ENCODE measurements around the gene NDUFAF5. TPM values are rescaled to one million over a fixed set of nuclear protein-coding genes. Genes with fewer than 3 reads are reported as not detected.

The NDUFAF5 gene
- polyA plus RNA-seq, 10 donors: 13.6 to 24.8 (median 18.1) TPM

GRCh38 chr20:13819885-13820645 lies 35.2 kb downstream of the NDUFAF5 start:
- DNase-seq: peak; percentile 12 to 56 (median 29)

GRCh38 chr20:13821876-13822275 lies 37.0 kb downstream of the NDUFAF5 start:
- peak in 1 of 3 donors; percentile 5 for DNase-seq

- DNase-seq: no peak
Measured at GRCh38 chr20:13822459-13822858, 37.6 kb downstream of the NDUFAF5 start.

GRCh38 chr20:13824459-13824858 lies 39.6 kb downstream of the NDUFAF5 start:
- DNase-seq: no peak

- DNase-seq: no peak
Measured at GRCh38 chr20:13825465-13825864, 40.6 kb downstream of the NDUFAF5 start.

- DNase-seq: no peak
Measured at GRCh38 chr20:13831476-13831875, 46.6 kb downstream of the NDUFAF5 start.

GRCh38 chr20:13838664-13839063 lies 53.8 kb downstream of the NDUFAF5 start:
- DNase-seq: no peak

- DNase-seq: peak in 1 of 3 donors; percentile 80
Measured at GRCh38 chr20:13839421-13840092, 54.7 kb downstream of the NDUFAF5 start.

GRCh38 chr20:13840093-13840465 lies 55.3 kb downstream of the NDUFAF5 start:
- DNase-seq: no peak

GRCh38 chr20:13841206-13841605 lies 56.4 kb downstream of the NDUFAF5 start:
- no peak for DNase-seq

- no peak for DNase-seq
Measured at GRCh38 chr20:13844296-13844695, 59.5 kb downstream of the NDUFAF5 start.

- no peak for DNase-seq
Measured at GRCh38 chr20:13851279-13851678, 66.5 kb downstream of the NDUFAF5 start.

- DNase-seq: no peak
Measured at GRCh38 chr20:13852306-13852705, 67.5 kb downstream of the NDUFAF5 start.

- DNase-seq: no peak
Measured at GRCh38 chr20:13855613-13856012, 70.8 kb downstream of the NDUFAF5 start.

GRCh38 chr20:13856354-13856753 lies 71.5 kb downstream of the NDUFAF5 start:
- no peak for DNase-seq

- DNase-seq: no peak
Measured at GRCh38 chr20:13857304-13857703, 72.5 kb downstream of the NDUFAF5 start.

GRCh38 chr20:13857961-13858360 lies 73.1 kb downstream of the NDUFAF5 start:
- no peak for DNase-seq

GRCh38 chr20:13858439-13858838 lies 73.6 kb downstream of the NDUFAF5 start:
- DNase-seq: no peak

- DNase-seq: no peak
Measured at GRCh38 chr20:13858871-13859270, 74.0 kb downstream of the NDUFAF5 start.

- DNase-seq: no peak
Measured at GRCh38 chr20:13862245-13862644, 77.4 kb downstream of the NDUFAF5 start.

GRCh38 chr20:13863244-13863643 lies 78.4 kb downstream of the NDUFAF5 start:
- DNase-seq: no peak

GRCh38 chr20:13865156-13865555 lies 80.3 kb downstream of the NDUFAF5 start:
- peak in 1 of 3 donors; percentile 46 for DNase-seq

GRCh38 chr20:13865791-13866351 lies 81.0 kb downstream of the NDUFAF5 start:
- DNase-seq: peak; percentile 26 to 80 (median 65)

Measured in muscle of back (tissue), 11 donors.